ENCODE data around the gene LCP2.

LCP2 gene

GRCh38 chr5:170316937-170317336 is 19.4 kb upstream of the LCP2 start:
- in situ Hi-C loops (cut with HindIII; ENCODE audit: low sequenced_read_pairs): no loop called here

GRCh38 chr5:170315154-170315553 is 17.6 kb upstream of the LCP2 start:
- in situ Hi-C loops (cut with HindIII; ENCODE audit: low sequenced_read_pairs): no loop called here

- in situ Hi-C loops (cut with HindIII; ENCODE audit: low sequenced_read_pairs): no loop called here
These were observed 17.0 kb upstream of the LCP2 start for GRCh38 chr5:170314541-170315095.

GRCh38 chr5:170313816-170314215 is 16.2 kb upstream of the LCP2 start:
- in situ Hi-C loops (cut with HindIII; ENCODE audit: low sequenced_read_pairs): no loop called here

GRCh38 chr5:170313344-170313743 is 15.8 kb upstream of the LCP2 start:
- in situ Hi-C loops (cut with HindIII; ENCODE audit: low sequenced_read_pairs): no loop called here

GRCh38 chr5:170312666-170313065 is 15.1 kb upstream of the LCP2 start:
- in situ Hi-C loops (cut with HindIII; ENCODE audit: low sequenced_read_pairs): no loop called here

- in situ Hi-C loops (cut with HindIII; ENCODE audit: low sequenced_read_pairs): no loop called here
These were observed 14.7 kb upstream of the LCP2 start for GRCh38 chr5:170312301-170312595.

- in situ Hi-C loops (cut with HindIII; ENCODE audit: low sequenced_read_pairs): no loop called here
These were observed 14.1 kb upstream of the LCP2 start for GRCh38 chr5:170311511-170312300.

- in situ Hi-C loops (cut with HindIII; ENCODE audit: low sequenced_read_pairs): no loop called here
These were observed 12.8 kb upstream of the LCP2 start for GRCh38 chr5:170310256-170310926.

- in situ Hi-C loops (cut with HindIII; ENCODE audit: low sequenced_read_pairs): no loop called here
These were observed 11.1 kb upstream of the LCP2 start for GRCh38 chr5:170308686-170309085.

GRCh38 chr5:170307575-170308465 is 10.2 kb upstream of the LCP2 start:
- in situ Hi-C loops (cut with HindIII; ENCODE audit: low sequenced_read_pairs): no loop called here

- in situ Hi-C loops (cut with HindIII; ENCODE audit: low sequenced_read_pairs): no loop called here
These were observed 8.8 kb upstream of the LCP2 start for GRCh38 chr5:170306381-170306831.

- in situ Hi-C loops (cut with HindIII; ENCODE audit: low sequenced_read_pairs): no loop called here
These were observed 8.1 kb upstream of the LCP2 start for GRCh38 chr5:170305646-170306025.

- in situ Hi-C loops (cut with HindIII; ENCODE audit: low sequenced_read_pairs): no loop called here
These were observed 7.6 kb upstream of the LCP2 start for GRCh38 chr5:170305016-170305645.

- in situ Hi-C loops (cut with HindIII; ENCODE audit: low sequenced_read_pairs): no loop called here
These were observed 6.0 kb upstream of the LCP2 start for GRCh38 chr5:170303549-170303948.

- in situ Hi-C loops (cut with HindIII; ENCODE audit: low sequenced_read_pairs): no loop called here
These were observed 5.3 kb upstream of the LCP2 start for GRCh38 chr5:170302653-170303501.

- in situ Hi-C loops (cut with HindIII; ENCODE audit: low sequenced_read_pairs): no loop called here
These were observed 4.5 kb upstream of the LCP2 start for GRCh38 chr5:170301981-170302652.

- in situ Hi-C loops (cut with HindIII; ENCODE audit: low sequenced_read_pairs): no loop called here
These were observed 3.6 kb upstream of the LCP2 start for GRCh38 chr5:170301149-170301548.

GRCh38 chr5:170300361-170301013 is 2.9 kb upstream of the LCP2 start:
- in situ Hi-C loops (cut with HindIII; ENCODE audit: low sequenced_read_pairs): no loop called here

All from DLD1 (cell line).